GM19324 (cell line): ENCODE data around the gene KATNB1.
"Not testable (repeated sequence)": the region's sequence is repeated elsewhere in the genome, so short reads cannot be mapped to it uniquely, and the experiment has no call there.

ENCODE experiments used
- ATAC-seq: cut with Tn5 transposase; IDR thresholded peaks from one replicate; pipeline ENCODE4 v1.9.1; 2021; ENCODE audit warnings: mild to moderate bottlenecking, moderate library complexity; ENCODE audit not compliant: unreplicated experiment, low FRiP score

Gene KATNB1

GRCh38 chr16:57765160-57765728 is 29.7 kb downstream of the KATNB1 start:
- ATAC-seq: no peak

- ATAC-seq: no peak
Observed at GRCh38 chr16:57766714-57767348, 31.3 kb downstream of the KATNB1 start.

- no peak for ATAC-seq
Observed at GRCh38 chr16:57769541-57770145, 34.1 kb downstream of the KATNB1 start.

GRCh38 chr16:57770361-57770760 is 34.8 kb downstream of the KATNB1 start:
- no peak for ATAC-seq

- no peak for ATAC-seq
Observed at GRCh38 chr16:57771141-57771785, 35.7 kb downstream of the KATNB1 start.

- ATAC-seq: no peak
Observed at GRCh38 chr16:57773019-57773418, 37.4 kb downstream of the KATNB1 start.

- ATAC-seq: no peak
Observed at GRCh38 chr16:57773655-57774295, 38.2 kb downstream of the KATNB1 start.

GRCh38 chr16:57774705-57775285 is 39.2 kb downstream of the KATNB1 start:
- no peak for ATAC-seq

GRCh38 chr16:57775661-57776469 is 40.3 kb downstream of the KATNB1 start:
- no peak for ATAC-seq

- ATAC-seq: no peak
Observed at GRCh38 chr16:57778658-57779057, 43.1 kb downstream of the KATNB1 start.

GRCh38 chr16:57779836-57780235 is 44.3 kb downstream of the KATNB1 start:
- not testable (repeated sequence) for ATAC-seq

GRCh38 chr16:57781349-57781740 is 45.8 kb downstream of the KATNB1 start:
- ATAC-seq: no peak

- ATAC-seq: no peak
Observed at GRCh38 chr16:57781741-57782606, 46.4 kb downstream of the KATNB1 start.

- not testable (repeated sequence) for ATAC-seq
Observed at GRCh38 chr16:57782607-57783055, 47.1 kb downstream of the KATNB1 start.

GRCh38 chr16:57783116-57783515 is 47.5 kb downstream of the KATNB1 start:
- no peak for ATAC-seq

GRCh38 chr16:57783883-57784282 is 48.3 kb downstream of the KATNB1 start:
- no peak for ATAC-seq

- ATAC-seq: no peak
Observed at GRCh38 chr16:57784334-57784733, 48.8 kb downstream of the KATNB1 start.

GRCh38 chr16:57785385-57785784 is 49.8 kb downstream of the KATNB1 start:
- no peak for ATAC-seq

GRCh38 chr16:57785924-57786323 is 50.4 kb downstream of the KATNB1 start:
- ATAC-seq: no peak
